NCI-H1105 (cell line): ENCODE measurements around the gene CPLX4.
A peak's percentile ranks its signal among the peaks of the same experiment; 100 is the strongest.

Source experiments
- DNase-seq: peaks from one replicate; lab custom pipeline; 2025; lab: John Stamatoyannopoulos, UW

The CPLX4 gene

DNA sequence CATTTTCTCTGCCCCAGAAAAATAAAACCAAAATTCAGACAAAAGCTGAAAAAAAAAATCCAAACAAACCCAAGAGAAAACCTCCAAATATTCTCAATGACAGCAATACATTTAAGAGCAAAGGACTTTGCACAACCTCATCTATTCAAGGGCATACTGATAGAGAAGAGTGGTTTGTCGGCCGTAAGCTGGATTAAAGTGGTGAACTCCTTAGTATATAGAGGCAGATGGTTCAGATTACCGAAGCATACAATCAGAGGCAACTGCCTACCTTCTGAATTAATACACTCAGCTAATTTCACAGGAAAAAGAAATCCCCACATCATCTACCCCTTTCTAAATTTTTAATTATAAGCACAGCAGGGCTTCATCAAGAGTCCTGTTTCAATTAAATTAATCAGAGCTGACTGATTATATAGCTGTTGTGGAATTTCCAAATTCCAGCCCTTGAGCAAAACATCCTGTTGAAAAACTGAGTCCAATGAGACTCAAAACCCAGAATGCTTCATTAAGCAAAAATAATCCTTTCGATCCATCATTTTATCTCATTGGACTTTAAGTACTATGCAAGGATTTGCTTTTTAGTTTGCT, at the start of gene CPLX4:
TSS of gene CPLX4 (minus strand) at position 190 of the 591 bp plus-strand sequence. CDS start at position 3, 187 bp downstream.
- DNase-seq = no peak

GRCh38 chr18:59360381-59360780, 41.9 kb upstream of the CPLX4 start:
- no peak for DNase-seq

DNA sequence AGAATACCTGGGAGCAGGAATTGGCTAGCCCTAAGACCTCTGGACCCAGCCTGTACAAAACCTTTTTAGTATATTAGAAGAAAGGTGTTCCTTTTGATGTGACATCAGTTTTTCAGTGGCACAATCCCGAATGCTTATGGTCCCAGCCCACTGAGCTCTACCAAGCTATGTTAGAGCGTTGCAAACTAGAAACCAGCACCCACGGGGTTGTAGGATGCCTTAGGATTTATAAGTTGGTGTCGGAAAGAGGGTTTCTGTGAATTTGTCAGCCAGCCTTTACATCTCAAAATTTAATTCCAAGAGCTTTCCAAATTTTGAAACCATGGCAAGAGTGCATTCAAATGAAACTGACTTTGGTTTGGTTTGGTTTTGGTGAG, 41.1 kb upstream of the CPLX4 start:
- DNase-seq = no peak

- DNase-seq = peak; percentile 93
These were observed 40.5 kb upstream of the CPLX4 start, which contains the start of gene LMAN1 for GRCh38 chr18:59358712-59359575. Gene LMAN1 (minus strand): TSS chr18:59359265. CDS start chr18:59359244, 21 bp downstream.

- DNase-seq = no peak
These were observed 39.9 kb upstream of the CPLX4 start for GRCh38 chr18:59358414-59358711.

DNA sequence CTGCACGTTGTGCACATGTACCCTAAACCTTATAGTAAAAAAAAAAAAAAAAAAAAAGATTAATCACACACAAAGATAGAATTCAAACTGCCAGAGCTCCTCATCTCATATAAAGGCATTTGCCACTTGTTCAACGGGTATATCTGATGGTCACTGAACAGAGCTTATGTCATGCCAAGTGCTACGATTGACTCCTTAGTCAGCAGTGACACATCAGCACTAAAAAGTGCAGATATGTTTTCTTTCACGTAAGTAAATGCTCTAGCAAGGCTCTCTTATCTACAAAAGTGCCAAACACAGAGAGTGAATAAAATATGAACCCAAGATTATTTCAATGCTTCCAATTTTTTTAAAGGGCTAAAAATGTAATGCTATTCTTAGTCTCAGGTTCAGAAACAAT, 39.5 kb upstream of the CPLX4 start:
- no peak for DNase-seq

GRCh38 chr18:59354731-59355130, 36.3 kb upstream of the CPLX4 start:
- no peak for DNase-seq

- no peak for DNase-seq
These were observed 34.7 kb upstream of the CPLX4 start for GRCh38 chr18:59353079-59353680.

GRCh38 chr18:59352250-59352855, 33.9 kb upstream of the CPLX4 start:
- no peak for DNase-seq

DNA sequence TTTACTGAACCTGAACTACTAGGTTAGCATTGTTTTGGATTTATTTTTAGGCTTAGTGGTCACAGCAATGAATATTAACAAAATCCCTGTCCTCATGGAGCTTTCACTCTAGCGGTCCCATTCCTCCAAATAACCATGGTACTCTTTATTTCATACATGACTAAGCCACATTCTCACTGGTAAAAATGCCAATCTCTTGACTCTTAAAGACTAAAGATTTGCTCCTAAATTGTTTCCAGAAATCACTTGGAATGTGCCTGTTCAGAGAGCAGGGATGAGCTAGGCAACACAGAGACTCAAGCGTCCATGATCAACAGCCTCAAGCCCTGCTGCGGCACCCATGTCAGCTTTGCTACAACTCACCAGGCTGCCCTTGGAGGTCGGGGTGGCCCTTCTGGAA, 27.1 kb upstream of the CPLX4 start:
- DNase-seq = no peak

GRCh38 chr18:59344996-59345395, 26.5 kb upstream of the CPLX4 start:
- DNase-seq = no peak

- DNase-seq = no peak
These were observed 25.5 kb upstream of the CPLX4 start for GRCh38 chr18:59343926-59344325.

- DNase-seq = no peak
These were observed 22.4 kb upstream of the CPLX4 start for GRCh38 chr18:59340817-59341216.

DNA sequence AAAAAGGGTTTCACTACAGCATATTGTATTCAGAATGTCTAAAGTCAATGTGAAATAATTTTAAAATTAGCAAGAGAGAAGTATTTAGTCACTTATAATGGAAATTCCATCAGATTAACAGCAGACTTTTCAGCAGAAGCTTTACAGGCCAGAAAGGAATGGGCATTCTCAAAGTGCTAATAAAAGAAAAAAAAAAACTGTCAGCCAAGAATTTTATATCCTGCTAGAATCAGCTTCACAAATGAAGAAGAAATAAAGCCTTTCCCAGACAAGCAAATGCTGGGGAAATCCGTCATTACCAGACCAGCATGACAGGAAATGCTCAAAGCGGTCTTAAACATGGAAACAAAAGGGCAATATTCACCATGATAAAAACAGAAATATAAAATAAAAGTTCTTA, 21.9 kb upstream of the CPLX4 start:
- DNase-seq = no peak

DNA sequence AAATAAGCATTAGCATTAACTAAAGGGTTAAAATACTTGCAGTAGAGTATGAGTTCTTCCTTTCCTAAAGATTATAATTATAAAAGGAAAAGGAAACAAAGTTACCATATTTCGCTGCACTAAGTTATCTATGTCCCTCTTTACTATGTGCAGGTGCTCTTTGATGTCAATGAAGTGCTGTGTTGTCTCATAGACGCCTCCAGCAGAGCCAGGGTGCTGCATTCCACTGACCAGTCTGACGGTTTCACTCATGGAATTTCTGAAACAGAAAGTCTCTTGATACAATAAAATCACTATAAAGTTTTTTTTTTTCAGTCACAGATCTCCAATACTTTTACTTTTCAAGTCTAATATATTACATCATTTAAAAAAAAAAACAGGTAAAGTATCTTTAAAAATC, 14.5 kb upstream of the CPLX4 start:
- DNase-seq = no peak

- DNase-seq = no peak
These were observed 10.2 kb upstream of the CPLX4 start for GRCh38 chr18:59328683-59329082.

GRCh38 chr18:59325965-59326364, 7.5 kb upstream of the CPLX4 start:
- DNase-seq = no peak

DNA sequence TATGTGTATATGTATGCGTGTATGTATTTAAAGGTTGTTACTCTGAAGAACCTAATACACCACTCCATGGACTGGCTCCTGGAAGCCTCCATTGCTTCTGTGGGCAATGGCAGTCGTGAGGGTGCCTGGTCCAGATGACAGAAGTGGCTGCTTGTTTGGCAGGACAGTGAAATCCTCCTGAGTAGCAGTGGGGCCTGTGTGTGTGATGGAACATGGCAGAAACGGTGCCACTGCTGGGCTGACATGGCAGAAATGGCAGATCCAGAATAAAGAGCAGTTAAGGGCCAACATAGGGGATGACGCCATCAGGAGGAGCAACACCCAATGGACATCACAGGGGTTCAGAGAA, 6.1 kb upstream of the CPLX4 start:
- no peak for DNase-seq

DNA sequence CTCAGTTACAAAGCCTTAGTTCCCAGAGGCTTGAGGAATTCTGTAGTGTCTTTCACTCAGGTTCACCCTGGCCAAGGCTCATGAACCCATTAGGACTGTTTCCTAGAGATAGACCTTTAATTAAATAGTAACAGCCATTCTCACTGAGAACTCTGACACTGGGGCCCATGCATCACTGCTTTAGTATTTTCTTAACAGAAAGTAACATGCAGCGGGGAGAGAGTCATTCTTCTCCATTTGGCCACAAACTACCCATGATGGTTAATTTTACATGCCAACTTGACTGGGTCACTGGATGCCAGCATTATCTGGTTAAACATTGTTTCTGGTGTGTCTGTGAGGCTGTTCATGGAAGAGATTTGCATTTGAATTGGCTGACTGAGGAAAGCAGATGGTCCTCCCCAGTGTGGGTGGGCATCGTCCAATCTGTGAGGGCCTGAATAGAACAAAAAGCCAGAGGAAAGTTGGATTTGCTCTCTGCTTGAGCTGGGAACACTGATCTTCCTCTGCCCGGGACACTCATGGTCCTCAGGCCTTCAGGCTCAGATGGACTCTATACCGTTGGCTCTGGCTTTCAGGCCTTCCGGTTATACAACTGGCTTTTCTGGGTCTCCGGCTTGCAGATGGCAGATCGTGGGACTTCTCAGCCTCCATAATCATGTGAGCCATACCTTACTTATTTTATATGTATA, 5.6 kb upstream of the CPLX4 start:
- no peak for DNase-seq

DNA sequence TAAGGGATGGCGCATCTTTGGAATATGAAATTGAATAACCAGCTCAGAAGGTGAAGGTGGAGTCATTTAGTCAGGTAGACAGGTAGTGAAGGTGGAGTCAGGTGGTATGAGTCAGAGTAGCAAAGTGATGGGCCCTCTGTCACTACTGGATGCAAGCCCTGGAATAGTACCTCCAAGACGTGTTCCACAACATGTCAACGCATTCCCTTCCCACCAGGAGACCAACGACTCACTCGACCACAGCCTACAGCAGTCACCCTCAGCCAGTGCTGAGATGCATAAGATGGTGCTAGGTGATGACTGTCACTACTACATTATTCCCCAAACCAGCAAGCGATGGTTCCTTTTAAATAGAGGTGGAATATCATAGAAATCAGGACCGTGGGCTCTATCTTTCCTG, 6.8 kb downstream of the CPLX4 start:
- DNase-seq = no peak

DNA sequence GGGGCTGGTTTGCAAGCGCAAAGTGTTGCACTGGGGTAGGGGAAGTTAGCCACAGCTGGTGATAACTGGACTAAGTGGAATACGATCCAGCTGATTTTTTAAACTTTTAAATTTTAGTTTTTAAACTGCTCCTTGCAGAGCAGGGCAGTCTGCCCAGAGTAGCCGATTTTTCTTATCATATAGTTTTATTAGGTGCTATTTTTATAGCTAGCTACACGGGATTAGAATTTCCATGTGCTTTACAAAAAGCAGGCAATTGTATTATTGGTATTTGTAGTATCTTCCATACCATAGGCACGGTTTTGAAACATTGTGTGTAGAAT, 9.6 kb downstream of the CPLX4 start:
- no peak for DNase-seq

- peak; percentile 76 for DNase-seq
These were observed 10.1 kb downstream of the CPLX4 start for GRCh38 chr18:59308248-59308937.
